GM23338 (cell line): ENCODE results near the gene OSGIN1. TPM values are rescaled to one million over a fixed set of nuclear protein-coding genes. Genes with fewer than 3 reads are reported as not detected.

Experiments
- ATAC-seq: fragments of 200-7000 bp; cut with Tn5 transposase; 3 replicates; pipeline ENCODE4 v1.9.1; 2020
- DNase-seq: peaks from one replicate; pipeline ENCODE4 v3.0.0-alpha.2; 2015; ENCODE audit warnings: low spot score
- H2AFZ ChIP-seq: fragments of 200-600 bp; sonication (generic); 2 replicates; pipeline ENCODE4 v1.8.0; 2016; ENCODE audit warnings: antibody characterized with exemption, mild to moderate bottlenecking, moderate library complexity
- H3F3A ChIP-seq: fragments of 200-600 bp; sonication (generic); replicated peaks from 2 replicates; pipeline ENCODE4 v1.8.0; 2017; ENCODE audit warnings: antibody characterized with exemption, mixed run types, low read depth
- H3K27ac ChIP-seq: fragments of 200-600 bp; sonication (generic); 2 replicates; pipeline ENCODE4 v1.6.1; 2016; ENCODE audit warnings: low read depth
- H3K27me3 ChIP-seq: fragments of 200-600 bp; sonication (generic); 2 replicates; pipeline ENCODE4 v1.8.0; 2016; ENCODE audit warnings: mild to moderate bottlenecking, mixed run types, moderate library complexity; ENCODE audit not compliant: insufficient read depth
- H3K36me3 ChIP-seq: fragments of 200-600 bp; sonication (generic); 2 replicates; pipeline ENCODE4 v1.8.0; 2016; ENCODE audit warnings: mild to moderate bottlenecking; ENCODE audit not compliant: insufficient read depth
- H3K4me1 ChIP-seq: fragments of 200-600 bp; sonication (generic); 2 replicates; pipeline ENCODE4 v1.8.0; 2016; ENCODE audit warnings: mild to moderate bottlenecking, moderate library complexity; ENCODE audit not compliant: insufficient read depth
- H3K4me2 ChIP-seq: fragments of 200-600 bp; sonication (generic); 2 replicates; pipeline ENCODE4 v1.7.1; 2017; ENCODE audit warnings: mixed run types
- H3K4me3 ChIP-seq: fragments of 200-600 bp; sonication (generic); 2 replicates; pipeline ENCODE4 v1.6.1; 2016; ENCODE audit warnings: mixed run types
- H3K79me2 ChIP-seq: fragments of 200-600 bp; sonication (generic); replicated peaks from 2 replicates; pipeline ENCODE4 v1.8.0; 2017; ENCODE audit warnings: mild to moderate bottlenecking; ENCODE audit not compliant: insufficient read depth
- H3K9me2 ChIP-seq: fragments of 200-600 bp; sonication (generic); 2 replicates; pipeline ENCODE4 v1.8.0; 2017; ENCODE audit not compliant: insufficient read depth
- H4K20me1 ChIP-seq: fragments of 200-600 bp; sonication (generic); replicated peaks from 2 replicates; pipeline ENCODE4 v1.8.0; 2017; ENCODE audit warnings: mild to moderate bottlenecking; ENCODE audit not compliant: insufficient read depth
- H3K27ac Mint-ChIP-seq: 2 replicates; pipeline ENCODE4 v1.8.0; 2020; ENCODE audit warnings: inconsistent platforms, mild to moderate bottlenecking, moderate library complexity, mixed read lengths
- H3K27me3 Mint-ChIP-seq: 3 replicates; pipeline ENCODE4 v1.8.0; 2022; ENCODE audit warnings: low read depth, mild to moderate bottlenecking, moderate library complexity, mixed read lengths, inconsistent platforms; ENCODE audit not compliant: insufficient read depth, poor library complexity
- H3K36me3 Mint-ChIP-seq: 3 replicates; pipeline ENCODE4 v1.8.0; 2021; ENCODE audit warnings: low read depth, mild to moderate bottlenecking, inconsistent platforms, moderate library complexity, mixed read lengths
- H3K4me1 Mint-ChIP-seq: 3 replicates; pipeline ENCODE4 v1.8.0; 2020; ENCODE audit warnings: mild to moderate bottlenecking, inconsistent platforms, mixed read lengths
- H3K4me3 Mint-ChIP-seq: 3 replicates; pipeline ENCODE4 v1.8.0; 2021; ENCODE audit warnings: moderate library complexity, mild to moderate bottlenecking, inconsistent platforms, mixed read lengths
- H3K9me3 Mint-ChIP-seq: 3 replicates; pipeline ENCODE4 v1.8.0; 2020; ENCODE audit warnings: moderate library complexity, mild to moderate bottlenecking, inconsistent platforms, mixed read lengths
- ETS1 ChIP-seq: IDR thresholded peaks from 2 replicates; pipeline ENCODE4 v1.6.1; 2016; ENCODE audit warnings: antibody characterized with exemption
- EZH2 ChIP-seq: fragments of 200-600 bp; sonication (generic); IDR thresholded peaks from one replicate; pipeline ENCODE4 v1.8.0; 2017; ENCODE audit warnings: antibody characterized with exemption, mild to moderate bottlenecking, low read depth; ENCODE audit not compliant: unreplicated experiment
- EZH2phosphoT487 ChIP-seq: fragments of 200-600 bp; sonication (generic); IDR thresholded peaks from one replicate; pipeline ENCODE4 v1.8.1; 2018; ENCODE audit warnings: antibody characterized with exemption; ENCODE audit not compliant: unreplicated experiment
- NANOG ChIP-seq: IDR thresholded peaks from 2 replicates; pipeline ENCODE4 v1.6.1; 2016; ENCODE audit warnings: antibody characterized with exemption, borderline replicate concordance
- POLR2AphosphoS5 ChIP-seq: IDR thresholded peaks from 2 replicates; pipeline ENCODE4 v1.6.1; 2016; ENCODE audit warnings: antibody characterized with exemption, low read depth
- REST ChIP-seq: IDR thresholded peaks from one replicate; pipeline ENCODE4 v1.6.1; 2018; ENCODE audit warnings: antibody characterized with exemption; ENCODE audit not compliant: unreplicated experiment
- STAT1 ChIP-seq: IDR thresholded peaks from one replicate; pipeline ENCODE4 v1.6.1; 2016; ENCODE audit warnings: antibody characterized with exemption; ENCODE audit not compliant: unreplicated experiment
- ZNF331 ChIP-seq: fragments of 250-450 bp; sonication (Bioruptor Pico); IDR thresholded peaks from 2 replicates; pipeline ENCODE4 v1.5.0; 2020; ENCODE audit warnings: low read depth, mild to moderate bottlenecking, moderate library complexity
- ZNF462 ChIP-seq: fragments of 250-450 bp; sonication (Bioruptor Pico); IDR thresholded peaks from 2 replicates; pipeline ENCODE4 v1.5.0; 2020; ENCODE audit warnings: mild to moderate bottlenecking, moderate library complexity
- polyA plus RNA-seq: library from polyadenylated mRNA; unstranded; fragments of >200 nt; fragmentation: Nextera tagmentation; extraction: Ambion mirVana; gene quantifications from 2 replicates; pipeline ENCODE4 v1.2.1, GENCODE V29; 2016
- total RNA-seq: library from RNA; depleted of rRNA; stranded (reverse); fragments of >200 nt; shearing (Covaris generic); gene quantifications from 2 replicates; pipeline ENCODE4 v1.2.3, GENCODE V29; 2014

OSGIN1 gene
- total and polyA plus RNA-seq, 2 experiments from 2014 or later: 0.32 to 1.6 TPM

GRCh38 chr16:84001726-84002125 is 48.7 kb downstream of the OSGIN1 start (continued):
- no peak for TF ChIP-seq ETS1
- no peak for TF ChIP-seq POLR2AphosphoS5
- TF ChIP-seq NANOG: no peak
- no peak for TF ChIP-seq ZNF331 (CRISPR knock-in tag)
- TF ChIP-seq REST: no peak
- no peak for TF ChIP-seq STAT1
- TF ChIP-seq EZH2phosphoT487: no peak

GRCh38 chr16:84003038-84003437 is 50.0 kb downstream of the OSGIN1 start:
- H3K27me3 ChIP-seq: no peaks in the 10 kb centered on the region
- no peak overlapping the region for H3K27ac Mint-ChIP-seq
- no peak overlapping the region for H3K27ac ChIP-seq
- H3K27me3 Mint-ChIP-seq: peaks cover 8% of the 10 kb centered on the region
- DNase-seq: no peak
- H3K36me3 ChIP-seq: no peaks in the 10 kb centered on the region
- ATAC-seq: no peak
- no peak overlapping the region for H2AFZ ChIP-seq
- H3K4me1 Mint-ChIP-seq: no peaks in the 10 kb centered on the region; the same call in 2 of the 3 replicates
- H3K36me3 Mint-ChIP-seq: no peaks in the 10 kb centered on the region
- H3K9me2 ChIP-seq: no peaks in the 10 kb centered on the region
- H3F3A ChIP-seq: no peaks in the 10 kb centered on the region
- H3K9me3 Mint-ChIP-seq: no peaks in the 10 kb centered on the region
- no peak overlapping the region for H3K4me3 Mint-ChIP-seq
- H3K4me1 ChIP-seq: no peaks in the 10 kb centered on the region
- H3K4me2 ChIP-seq: no peak overlapping the region
- H4K20me1 ChIP-seq: no peaks in the 10 kb centered on the region
- no peak for TF ChIP-seq ZNF331 (CRISPR knock-in tag)
- TF ChIP-seq EZH2phosphoT487: no peak
- no peak for TF ChIP-seq EZH2
- TF ChIP-seq ZNF462 (CRISPR knock-in tag): no peak
- no peak for TF ChIP-seq ETS1
- no peak overlapping the region for H3K4me3 ChIP-seq
- no peaks in the 10 kb centered on the region for H3K79me2 ChIP-seq
